Stimulated activated CD4-positive, alpha-beta T cell treated with anti-CD3 and anti-CD28 coated beads, Interleukin-15, amount 100 ng/mL, for 24 hours (primary cell): ENCODE results near the gene PPP1R37.

Source experiments
- DNase-seq: peaks from one replicate; pipeline ENCODE4 v3.0.0-alpha.2; 2020

The PPP1R37 gene

DNA sequence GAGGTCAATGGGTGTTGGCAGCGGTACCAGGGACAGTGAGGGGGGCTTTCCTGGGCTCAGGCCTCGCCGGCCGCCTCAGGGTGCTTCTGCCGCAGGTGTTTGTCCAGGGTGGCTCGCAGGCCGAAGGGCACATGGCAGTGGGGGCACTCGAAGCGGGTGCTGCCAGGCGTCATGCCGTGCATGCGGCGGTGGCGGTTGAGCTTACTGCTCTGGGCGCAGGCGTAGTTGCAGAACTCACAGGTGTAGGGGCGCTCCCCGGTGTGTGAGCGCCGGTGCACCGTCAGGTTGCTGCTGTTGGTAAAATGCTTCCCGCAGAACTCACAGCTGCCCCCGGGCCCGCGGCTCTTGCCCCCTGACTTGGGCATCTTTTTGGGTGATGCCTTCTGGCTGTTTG, 21.4 kb upstream of the PPP1R37 start:
- DNase-seq: no peak

DNA sequence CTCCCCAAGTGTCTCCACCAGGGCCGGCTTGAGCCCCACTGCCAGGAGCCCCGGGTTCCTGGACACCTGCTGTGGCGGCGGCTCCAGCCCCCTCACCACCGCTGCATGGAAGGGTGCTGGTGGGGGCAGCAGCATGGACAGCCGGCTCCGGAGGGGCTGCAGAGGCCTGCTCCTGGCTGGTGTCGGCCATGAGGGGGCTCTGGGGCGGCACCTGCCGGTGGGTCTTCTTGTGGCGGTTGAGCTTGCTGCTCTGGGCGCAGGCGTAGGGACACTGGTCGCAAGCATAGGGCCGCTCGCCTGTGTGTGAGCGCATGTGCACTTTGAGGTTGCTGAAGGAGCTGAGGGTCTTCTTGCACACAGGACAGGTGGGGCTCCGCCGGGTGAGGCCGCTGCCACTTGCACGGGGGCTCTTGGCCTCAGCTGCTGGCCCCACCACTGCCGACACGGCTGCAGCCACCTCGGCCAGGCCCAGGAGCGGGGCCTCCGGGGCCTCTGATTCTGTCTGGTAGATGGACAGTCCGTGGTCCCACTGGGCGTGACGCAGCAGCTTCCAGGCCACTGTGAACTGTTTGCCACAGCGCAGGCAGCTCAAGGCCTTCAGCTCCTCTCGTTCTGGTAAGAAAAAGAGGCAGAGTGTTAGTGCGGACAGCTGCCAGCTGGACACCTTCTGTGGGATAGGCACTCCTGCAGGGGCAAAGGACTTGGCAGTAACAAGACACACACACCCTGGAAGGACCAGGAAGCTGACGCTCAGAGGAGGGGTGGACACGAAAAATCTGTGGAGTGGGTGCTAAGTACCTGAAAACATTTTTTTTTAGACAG, 20.8 kb upstream of the PPP1R37 start:
- DNase-seq: no peak

DNA sequence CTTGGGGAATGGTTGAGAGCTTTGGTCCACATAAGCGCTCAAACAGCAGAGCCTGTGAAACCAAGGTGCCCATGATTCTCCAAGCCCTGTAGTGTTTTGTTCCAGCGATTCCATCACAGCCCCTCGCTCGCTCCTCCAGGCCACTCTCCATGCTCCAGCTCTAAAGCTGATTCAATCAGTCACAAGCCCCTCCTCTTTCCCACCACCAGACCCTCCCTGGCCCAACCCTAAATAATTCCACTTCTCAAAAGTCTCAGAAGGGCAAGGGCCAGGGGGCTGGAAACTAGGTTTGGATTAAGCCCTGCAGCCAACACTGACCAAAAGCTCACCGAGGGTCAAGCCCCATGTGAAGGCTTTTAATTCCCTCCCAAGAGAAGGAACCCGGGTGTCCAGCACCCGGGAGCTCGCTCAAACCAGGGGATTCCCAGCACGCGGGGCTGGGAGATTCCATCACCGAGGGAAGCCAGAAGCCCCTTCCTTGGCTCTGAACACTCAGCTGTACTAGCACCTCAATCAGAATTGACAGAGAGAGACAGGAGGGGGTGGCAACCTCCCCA, 18.2 kb upstream of the PPP1R37 start:
- DNase-seq: no peak

DNA sequence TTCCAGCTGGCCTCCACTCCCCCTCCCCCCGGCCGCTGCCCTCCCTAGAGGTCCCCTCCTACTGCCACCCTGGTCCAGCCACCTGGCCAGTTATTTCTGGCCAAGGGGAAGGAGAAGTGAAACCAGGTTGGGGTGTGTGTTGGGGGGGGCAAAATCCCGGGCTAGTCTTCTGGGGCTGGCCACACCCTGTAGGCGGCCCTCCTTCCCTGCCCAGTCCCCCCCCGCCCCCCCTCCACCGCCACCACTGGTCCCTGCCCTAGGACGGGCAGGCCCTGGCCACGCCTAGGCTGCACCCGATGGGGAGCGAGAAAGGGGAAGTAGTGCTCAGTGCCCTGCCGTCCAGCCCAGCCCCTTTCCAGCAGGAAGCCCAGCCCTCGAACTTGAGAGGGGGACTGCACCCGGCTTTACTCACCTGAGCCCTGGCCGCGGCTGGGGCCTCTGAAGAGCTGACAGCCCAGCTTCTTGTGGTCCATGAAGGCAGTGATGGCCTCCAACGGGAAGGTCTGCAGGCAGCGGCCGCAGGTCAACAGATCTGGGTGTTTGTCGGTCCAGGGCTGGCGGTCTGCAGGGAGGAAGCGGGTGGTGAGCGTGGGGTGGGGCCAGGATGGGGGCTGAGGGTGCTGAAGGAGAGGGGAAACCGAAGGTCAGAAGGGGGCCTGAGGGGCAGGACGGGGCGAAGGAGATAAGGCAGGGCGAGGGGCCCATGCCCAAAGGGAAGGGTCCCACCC, 17.5 kb upstream of the PPP1R37 start:
- DNase-seq: peak; percentile 62

DNA sequence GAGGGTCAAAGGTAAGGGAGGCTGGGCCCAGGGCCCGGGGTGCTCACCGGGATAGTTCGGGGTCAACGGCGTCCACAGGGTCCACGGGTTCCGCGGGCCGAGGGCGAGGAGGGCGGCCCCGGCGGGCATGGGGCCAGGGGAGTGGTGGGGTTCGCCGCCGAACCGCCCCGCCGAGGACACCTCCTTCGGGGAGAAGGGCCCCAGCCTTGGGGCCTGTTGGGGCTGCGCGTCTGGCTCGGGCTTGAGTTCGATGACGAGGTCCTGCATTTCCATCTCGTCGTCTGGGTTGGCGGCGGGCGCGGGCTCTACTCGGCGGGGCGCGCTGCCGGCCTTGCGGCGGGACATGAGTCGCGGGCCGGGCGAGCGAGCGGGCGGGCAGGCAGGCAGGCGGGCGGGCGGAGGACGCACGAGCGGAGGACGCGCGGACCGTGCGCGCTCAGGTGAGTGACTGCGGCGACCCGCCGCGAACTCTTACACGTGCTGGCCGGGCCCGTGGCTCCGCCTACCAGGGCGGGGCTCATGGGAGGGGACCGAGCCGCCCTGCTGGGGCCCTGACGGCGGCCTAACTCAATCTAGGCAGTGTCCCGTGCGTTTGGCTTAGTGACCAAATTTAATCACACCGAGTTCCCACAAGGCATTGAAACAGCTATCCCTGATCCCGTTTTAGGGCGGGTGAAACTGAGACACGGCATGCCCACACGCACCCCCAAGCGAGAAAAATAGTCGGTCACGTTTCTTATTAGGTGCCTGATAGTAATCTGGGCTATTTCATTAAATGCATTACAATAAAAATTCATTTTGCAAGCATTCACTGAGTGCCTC, 16.7 kb upstream of the PPP1R37 start, which contains the start of gene ZNF296:
ZNF296 (minus strand) TSS at position 450 of the 822 bp plus-strand sequence; CDS start at position 345, 105 bp downstream.
- DNase-seq: peak; percentile 91

DNA sequence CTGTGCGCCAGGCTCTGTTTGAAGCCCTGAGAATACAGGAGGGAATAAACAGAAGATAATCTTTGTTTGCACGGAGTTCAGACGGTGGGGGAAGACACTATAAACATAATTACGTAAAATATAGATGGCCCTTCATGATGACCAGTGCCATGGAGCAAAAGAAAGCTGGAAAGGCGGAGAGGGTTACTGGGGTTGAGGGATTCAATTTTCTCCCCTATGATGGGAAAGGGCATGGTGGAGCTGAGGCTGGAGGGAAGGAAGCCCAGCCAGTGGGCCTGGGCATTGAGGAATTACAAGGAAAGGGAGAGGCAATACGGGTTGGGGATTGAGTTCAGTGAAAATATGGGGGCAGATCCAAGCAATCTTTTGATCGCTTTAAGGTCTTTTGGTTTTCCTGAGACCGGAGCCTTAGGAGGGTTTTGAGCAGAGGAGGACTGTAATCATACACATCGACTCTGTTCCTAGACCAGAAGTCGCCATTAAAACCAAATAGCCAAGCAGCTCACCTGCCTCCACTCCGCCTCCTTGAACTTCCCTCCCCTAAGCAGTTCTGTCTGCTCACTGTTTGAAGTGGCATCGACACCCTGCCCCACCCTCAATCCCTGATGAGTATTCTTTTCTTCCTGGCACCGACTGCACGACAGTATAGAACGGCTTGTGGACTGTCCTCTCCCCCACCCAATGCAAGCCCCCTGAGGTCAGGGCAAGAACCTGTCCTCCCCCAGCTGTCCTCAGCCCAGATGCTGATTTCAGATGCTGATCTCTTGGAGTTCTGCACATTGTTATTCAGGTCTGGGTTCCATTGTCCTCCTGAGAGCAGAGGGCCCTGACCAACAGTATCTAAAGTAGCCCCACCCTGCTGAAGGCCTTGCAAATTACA, 15.9 kb upstream of the PPP1R37 start:
- no peak for DNase-seq

DNA sequence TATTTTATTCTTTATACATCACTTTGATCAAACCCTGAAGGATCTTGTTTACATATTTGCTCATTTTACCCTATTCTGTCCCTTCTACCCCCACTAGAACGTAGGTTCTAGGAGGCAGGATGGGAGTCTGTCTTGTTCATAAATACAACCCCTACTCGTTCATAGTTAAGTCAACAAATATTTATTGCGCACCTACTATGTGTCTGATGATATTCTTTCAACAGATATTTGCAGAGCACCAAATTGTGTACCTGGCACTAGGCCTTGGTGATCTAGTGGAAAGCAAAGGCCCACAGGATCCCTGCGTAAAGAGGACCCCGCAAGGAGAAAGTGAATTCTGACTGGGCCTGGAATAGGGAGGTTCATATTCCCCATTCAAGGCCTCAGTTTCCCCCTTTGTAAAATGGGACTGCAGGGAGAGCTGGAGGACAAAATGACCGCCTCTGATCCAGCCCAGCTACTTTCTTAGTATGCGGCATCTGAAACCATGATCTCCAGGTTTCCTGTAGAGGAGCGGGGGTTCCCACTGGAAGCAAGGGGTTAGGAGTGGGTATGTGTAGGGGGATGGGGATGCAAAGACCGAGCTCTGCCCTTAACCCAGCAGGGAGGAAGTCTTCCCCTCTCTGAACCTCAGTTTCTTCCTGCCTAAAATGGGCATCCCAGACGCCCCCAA, 14.5 kb upstream of the PPP1R37 start:
- DNase-seq: no peak

DNA sequence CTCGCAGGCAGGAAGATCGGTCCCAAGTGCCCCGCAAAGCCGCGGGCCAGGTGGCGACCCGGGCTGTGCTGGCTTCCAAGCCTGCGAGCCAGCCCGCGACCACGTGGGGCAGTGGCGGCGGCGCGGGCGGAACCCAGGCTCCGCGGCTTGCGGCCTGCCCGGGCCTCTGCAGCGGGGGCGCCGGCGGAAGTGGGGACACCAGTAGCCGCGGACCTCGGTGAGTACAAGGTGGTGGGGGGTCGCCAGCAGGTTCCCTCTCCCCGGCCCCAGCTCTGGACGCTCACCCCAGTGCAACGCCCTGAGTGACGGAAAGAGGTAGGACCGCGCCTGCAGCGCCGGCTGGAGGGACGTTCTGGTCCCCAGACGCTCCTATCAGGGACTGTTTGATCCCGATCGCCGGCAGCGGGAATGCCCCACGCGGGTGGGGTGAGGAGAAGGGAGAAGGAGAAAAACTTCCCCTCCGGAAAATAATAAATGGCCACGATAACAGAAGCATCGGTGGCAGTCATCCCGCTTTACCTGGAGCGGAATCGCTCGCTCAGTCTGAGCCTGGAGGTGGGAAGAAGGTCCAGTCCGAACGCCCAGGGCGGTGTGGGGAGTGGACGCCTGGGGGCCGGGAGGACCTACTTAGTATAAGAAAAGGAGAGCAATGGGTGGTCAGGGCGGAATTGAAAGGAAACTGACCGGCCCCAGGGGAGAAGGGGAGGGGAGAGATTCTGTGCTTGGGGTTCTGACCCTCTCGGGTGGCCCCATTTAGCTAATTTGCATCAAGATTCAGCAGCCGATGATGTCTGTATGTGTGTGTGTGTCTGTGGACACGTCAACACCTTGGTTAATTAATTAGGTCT, 13.7 kb upstream of the PPP1R37 start, which contains the start of gene GEMIN7:
GEMIN7 (plus strand) TSS at position 198 of the 848 bp plus-strand sequence. CDS start 10,855 bp downstream, outside the sequence.
- peak; percentile 88 for DNase-seq

DNA sequence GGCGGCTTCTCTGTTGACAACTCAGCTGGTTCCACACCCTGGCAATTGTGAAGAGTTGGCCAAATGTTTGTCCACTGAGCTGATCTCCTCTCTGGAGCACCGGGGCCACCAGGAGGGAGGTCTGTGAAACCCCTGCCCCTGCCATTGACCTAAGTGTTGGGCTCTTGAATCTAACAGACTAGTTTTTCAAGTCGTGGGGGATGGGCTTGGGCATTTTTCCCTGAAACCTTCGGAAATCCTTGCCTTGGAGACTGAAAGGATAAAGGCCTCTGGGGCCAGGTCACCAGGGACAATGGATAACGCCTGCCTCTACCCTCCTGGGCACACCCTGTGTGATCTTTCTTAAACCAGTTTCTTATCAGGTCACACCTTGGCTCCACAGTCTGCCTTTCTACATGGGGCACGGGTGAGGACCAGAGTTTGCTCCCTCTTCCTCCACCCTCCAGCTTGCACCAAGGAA, 13.0 kb upstream of the PPP1R37 start:
- DNase-seq: no peak

DNA sequence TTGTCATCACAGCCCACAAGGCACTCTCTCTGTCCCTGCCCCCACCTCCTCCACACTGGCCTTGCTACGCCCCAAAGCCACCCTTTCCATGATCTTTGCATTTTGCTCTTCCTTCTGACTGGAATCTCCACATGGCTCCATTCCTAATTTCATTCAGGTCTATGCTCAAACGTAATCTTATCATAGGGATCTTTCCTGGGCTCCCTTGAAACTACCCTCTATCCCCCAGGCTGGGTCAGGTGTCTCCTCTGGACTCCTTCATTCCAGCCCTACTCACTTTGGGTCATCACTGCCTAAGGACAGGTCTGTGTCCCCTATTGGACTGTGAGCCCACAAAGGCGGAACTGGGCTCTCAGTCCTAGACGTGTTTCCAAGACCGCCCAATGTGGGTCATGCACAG, 10.8 kb upstream of the PPP1R37 start:
- no peak for DNase-seq

DNA sequence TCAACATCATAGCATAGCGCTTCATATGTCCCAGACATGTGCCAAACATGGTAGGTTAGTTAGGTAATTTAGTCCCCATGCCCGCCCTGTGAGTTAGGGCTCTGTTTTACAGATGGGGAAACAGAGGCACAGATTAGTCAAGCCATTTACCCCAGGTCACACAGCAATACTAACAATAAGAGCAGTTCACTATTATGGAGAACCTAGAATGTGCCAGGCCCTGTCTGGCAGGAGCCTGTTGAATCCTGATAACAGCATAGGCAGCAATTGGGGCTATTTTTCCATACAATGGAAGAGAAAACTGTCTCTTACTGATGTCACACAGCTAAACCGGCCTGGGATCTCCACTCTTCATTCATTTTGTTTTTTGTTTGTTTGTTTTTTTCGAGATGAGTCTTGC, 6.5 kb upstream of the PPP1R37 start:
- no peak for DNase-seq

DNA sequence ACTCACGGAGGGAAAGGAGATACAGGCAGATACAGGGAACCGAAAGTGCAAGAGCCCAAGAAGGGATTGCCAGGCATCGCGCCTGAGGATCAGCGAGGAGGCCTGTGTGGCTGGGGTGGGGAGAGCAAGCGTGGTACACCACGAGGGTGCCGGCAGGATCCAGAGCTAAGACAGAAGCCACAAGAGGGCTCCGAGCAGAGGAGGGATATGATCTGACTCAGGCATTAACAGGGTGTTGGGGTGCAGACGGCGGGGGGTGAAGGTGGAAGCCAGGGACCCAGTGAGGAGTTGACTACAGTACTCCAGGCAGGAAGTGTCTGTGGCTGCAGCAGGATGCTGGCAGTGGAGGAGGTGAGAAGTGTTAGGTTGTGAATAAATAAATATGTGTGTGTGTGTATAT, 5.4 kb upstream of the PPP1R37 start:
- peak; percentile 35 for DNase-seq

DNA sequence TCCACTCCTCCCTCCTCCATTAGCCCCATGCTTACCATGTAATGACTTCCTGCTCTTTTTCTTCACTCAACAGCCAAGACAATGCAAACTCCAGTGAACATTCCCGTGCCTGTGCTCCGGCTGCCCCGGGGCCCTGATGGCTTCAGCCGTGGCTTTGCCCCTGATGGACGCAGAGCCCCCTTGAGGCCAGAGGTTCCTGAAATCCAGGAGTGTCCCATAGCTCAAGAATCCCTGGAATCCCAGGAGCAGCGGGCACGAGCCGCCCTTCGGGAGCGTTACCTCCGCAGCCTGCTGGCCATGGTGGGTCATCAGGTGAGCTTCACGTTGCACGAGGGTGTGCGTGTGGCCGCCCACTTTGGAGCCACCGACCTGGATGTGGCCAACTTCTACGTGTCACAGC, 2.9 kb upstream of the PPP1R37 start:
- DNase-seq: no peak

DNA sequence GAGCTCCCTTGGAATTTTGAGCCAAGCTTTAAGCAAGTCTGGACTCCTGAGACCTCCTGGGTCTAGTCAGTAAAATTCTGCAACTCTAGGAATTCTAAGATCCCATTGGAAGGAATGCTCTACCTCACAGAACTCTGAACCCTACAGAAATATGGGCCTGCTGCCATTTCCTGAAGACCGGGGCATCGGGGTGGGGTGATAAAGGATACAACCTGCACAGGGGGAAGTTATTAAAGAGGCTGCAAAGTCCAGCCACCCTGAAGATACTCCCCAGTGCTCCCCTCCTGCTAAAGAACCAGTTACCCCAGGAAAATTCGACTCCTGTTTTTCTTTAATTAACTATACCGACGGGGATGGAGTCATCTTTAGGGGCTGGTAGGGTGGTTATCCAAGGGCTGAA, 2.4 kb upstream of the PPP1R37 start:
- no peak for DNase-seq

DNA sequence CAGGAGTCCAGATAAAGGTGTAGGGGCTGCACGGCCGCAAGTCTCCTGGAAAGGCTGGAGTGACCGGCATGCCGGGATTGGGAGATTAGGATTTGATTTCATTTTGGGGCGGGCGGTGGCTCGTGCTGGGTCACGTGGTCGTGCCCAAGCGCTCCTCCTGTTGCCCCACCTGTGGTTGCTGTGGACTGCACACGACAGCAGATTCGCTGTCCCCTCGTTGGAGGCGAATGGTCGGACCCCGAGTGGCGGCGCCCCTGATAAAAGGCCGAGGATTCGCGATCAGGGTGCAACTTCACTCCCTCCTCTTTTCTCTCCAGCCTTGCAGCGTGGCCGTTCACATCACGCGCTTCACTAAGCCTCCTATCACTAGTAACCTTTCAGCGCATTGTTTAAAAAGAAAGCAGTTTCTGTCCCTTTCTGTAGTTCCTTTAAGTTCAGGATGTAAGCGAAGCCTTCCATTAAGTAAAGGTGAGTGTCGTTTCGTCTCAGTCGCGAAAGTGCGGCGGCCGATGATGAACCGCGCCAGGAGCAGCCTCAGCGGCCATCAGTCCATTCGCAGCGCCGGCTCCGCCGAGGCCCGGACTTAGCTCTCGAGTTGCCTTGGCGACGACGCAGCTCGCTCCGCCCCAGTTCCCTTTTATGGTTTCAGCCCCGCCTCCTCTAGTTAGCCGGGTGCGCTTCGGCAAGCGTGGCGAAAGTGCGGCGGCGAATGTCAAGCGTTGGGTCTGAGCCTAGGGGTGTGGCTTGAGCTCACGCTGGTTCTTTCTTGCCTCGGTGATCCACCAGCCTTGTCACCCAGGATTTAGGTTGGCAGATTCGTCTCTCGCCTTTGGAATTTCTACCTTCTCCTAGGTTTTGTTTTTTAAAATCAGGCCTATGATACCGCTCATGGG, 1.7 kb upstream of the PPP1R37 start:
- peak; percentile 97 for DNase-seq

DNA sequence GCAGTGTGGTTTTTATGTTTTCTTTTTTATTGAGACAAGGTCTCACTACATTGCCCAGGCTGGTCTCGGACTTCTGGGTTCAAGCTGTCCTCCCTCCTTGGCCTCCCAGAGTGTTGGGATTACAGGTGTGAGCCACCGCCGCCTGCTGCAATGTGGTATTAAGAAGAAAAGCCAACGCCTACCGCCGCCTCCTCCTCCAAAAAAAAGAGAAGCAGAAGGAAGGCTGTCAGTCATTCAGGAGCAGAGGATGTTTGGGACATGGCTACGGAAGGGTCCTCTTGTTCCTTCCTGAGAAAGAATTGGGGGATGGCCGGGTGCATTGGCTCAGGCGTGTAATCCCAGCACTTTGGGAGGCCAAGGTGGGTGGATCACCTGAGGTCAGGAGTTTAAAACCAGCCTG, 1.2 kb downstream of the PPP1R37 start:
- DNase-seq: no peak

DNA sequence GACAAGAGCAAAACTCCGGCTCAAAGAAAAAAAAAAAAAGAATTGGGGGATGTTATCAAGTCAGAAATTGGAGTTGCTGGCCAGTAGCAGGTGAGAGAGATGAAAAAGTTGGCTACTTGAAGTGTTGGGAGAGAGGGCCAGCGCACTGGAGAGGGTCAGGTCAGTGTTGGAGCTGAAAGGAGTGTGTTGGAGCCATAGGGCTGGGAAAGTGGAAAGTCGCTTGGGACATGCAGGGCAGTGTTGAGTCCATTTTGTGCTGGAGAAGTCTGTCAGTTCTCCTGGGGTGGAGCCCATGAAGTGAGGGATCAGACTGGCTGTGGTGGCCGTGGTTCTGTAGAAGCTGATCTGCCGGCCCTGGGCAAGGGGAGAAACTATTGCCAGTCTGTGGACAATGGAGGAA, 1.7 kb downstream of the PPP1R37 start:
- DNase-seq: no peak

DNA sequence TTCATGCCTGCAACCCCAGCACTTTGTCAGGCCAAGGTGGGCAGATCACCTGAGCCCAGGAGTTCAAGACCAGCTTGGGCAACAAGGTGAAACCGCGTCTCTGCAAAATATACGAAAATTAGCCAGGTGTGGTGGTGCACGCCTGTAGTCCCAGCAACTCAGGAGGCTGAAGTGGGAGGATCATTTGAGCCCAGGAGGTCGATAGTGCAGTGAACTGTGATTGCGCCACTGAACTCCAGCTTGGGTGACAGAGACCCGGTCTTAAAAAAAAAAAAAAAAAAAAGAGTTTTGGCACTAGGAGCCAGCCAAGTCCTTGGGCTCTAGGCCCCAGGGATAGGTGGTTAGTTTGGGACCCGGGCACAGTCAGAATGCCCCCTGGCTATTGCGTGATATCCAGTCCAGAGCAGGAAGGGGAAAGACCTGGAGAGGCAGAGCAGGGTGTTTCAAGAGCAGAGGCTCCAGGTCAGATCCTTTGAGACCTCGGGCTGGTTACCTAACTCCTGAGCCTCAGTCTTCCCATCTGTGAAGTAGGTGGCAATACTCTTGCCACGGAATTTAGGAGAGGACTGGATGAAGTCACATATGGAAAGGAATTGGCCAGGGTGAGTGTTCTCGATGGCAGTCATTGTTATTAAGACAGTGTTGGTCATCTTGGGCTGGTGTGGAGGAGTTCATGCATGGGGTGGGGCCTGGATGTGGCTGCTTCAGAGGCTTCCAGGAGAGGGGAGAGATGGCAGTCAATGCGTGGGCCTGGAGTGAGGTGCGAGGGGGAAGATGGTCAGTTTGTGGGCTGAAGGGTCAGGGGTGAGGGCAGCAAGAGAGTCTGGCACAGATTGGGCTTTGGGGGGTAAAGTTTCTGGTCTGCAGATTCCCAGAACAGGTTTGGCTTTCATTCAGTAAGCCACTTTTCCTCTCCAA, 2.8 kb downstream of the PPP1R37 start:
- no peak for DNase-seq
